Keratinocyte (primary cell): ENCODE measurements around the gene PRR33.

ENCODE experiments used
- EZH2 ChIP-seq: IDR thresholded peaks from one replicate; pipeline ENCODE4 v1.6.1; 2012; ENCODE audit warnings: inconsistent platforms, mild to moderate bottlenecking, low read length, moderate library complexity
- TF ChIP-seq, protein P1 (sequence below), 3 experiments: IDR thresholded peaks in 1 of 3; conservative IDR thresholded peaks in 1 of 3; optimal IDR thresholded peaks in 1 of 3; 2 replicates in 2 of 3; 3 replicates in 1 of 3; pipeline versions ENCODE3 to v1.5.1; 2011; ENCODE audit warnings: low read length in 3 of 3, mild to moderate bottlenecking in 3 of 3, moderate library complexity in 2 of 3, control low read depth in 1 of 3, inconsistent platforms in 1 of 3; ENCODE audit not compliant: insufficient read depth in 2 of 3; ENCODE audit errors: extremely low read depth in 1 of 3

DNA sequence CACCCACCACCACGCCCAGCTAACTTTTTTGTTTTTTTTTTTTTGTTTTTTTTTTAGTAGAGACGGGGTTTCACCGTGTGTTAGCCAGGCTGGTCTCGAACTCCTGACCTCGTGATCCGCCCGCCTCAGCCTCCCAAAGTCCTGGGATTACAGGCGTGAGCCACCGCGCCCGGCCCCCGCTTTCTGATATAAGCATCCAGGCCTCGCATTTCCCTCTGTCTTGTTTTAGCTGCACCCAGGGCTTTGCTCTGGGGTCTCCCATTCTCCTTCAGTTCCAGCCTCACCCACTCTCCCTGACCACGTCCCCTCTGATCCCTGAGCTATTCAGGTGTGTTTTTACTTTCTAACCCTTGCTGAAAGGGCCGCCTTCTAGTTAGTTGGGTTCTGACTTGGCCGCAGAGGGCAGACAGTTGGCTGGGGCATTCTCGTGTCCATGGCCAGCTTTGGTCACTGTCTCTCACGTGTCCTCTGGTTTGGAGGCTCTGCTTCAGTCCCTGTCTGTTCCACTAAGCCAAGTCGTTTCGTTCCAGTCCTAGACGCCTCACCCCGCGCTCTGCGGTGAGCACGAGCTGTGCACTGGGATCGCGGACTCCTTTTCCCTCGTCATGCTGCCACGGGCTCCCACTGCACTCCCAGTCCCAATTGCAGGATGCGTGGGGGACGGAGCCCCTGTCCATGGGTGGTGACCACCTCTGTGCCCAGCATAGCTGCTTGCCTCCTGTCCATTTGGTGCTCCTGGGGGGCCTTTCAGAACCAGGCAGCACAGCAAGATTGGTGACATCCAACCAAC is 21.8 kb upstream of the PRR33 start:
- TF ChIP-seq, protein P1, sequence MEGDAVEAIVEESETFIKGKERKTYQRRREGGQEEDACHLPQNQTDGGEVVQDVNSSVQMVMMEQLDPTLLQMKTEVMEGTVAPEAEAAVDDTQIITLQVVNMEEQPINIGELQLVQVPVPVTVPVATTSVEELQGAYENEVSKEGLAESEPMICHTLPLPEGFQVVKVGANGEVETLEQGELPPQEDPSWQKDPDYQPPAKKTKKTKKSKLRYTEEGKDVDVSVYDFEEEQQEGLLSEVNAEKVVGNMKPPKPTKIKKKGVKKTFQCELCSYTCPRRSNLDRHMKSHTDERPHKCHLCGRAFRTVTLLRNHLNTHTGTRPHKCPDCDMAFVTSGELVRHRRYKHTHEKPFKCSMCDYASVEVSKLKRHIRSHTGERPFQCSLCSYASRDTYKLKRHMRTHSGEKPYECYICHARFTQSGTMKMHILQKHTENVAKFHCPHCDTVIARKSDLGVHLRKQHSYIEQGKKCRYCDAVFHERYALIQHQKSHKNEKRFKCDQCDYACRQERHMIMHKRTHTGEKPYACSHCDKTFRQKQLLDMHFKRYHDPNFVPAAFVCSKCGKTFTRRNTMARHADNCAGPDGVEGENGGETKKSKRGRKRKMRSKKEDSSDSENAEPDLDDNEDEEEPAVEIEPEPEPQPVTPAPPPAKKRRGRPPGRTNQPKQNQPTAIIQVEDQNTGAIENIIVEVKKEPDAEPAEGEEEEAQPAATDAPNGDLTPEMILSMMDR (optimal IDR thresholded peaks at IDR 0.05 in 1 of 3, IDR thresholded peaks at IDR 0.05 in 1 of 3, conservative IDR thresholded peaks at IDR 0.05 in 1 of 3; ENCODE audit: extremely low read depth in 1 of 3, insufficient read depth in 2 of 3, low read length in 3 of 3) = no peak
- TF ChIP-seq EZH2 = no peak
